Keratinocyte (primary cell): ENCODE data around the gene FBN2. TPM values are rescaled to one million over a fixed set of nuclear protein-coding genes. Genes with fewer than 3 reads are reported as not detected.

Experiments used
- DNase-seq: peaks from one replicate; pipeline ENCODE4 v3.0.0-alpha.2; 2011; ENCODE audit warnings: low read depth, missing footprints, low spot score
- FAIRE-seq: peaks from 2 replicates; lab custom pipeline; 2011; peaks lifted over from hg19 to GRCh38; lab: Jason Lieb, UNC
- H2AFZ ChIP-seq: 2 replicates; pipeline ENCODE4 v1.6.0; 2012; ENCODE audit warnings: low read length, control low read depth, inconsistent platforms; ENCODE audit not compliant: control insufficient read depth
- H3K27ac ChIP-seq: 2 replicates; pipeline ENCODE4 v1.5.1; 2011; ENCODE audit warnings: low read length; ENCODE audit not compliant: control insufficient read depth, insufficient read depth
- H3K27me3 ChIP-seq: 3 replicates; pipeline ENCODE4 v1.6.0; 2011; ENCODE audit warnings: low read length; ENCODE audit not compliant: control insufficient read depth, insufficient read depth; ENCODE audit errors: extremely low read depth
- H3K36me3 ChIP-seq, 2 experiments: 2 replicates in 1 of 2; 3 replicates in 1 of 2; pipeline ENCODE4 v1.5.1; 2011; ENCODE audit warnings: low read length in 2 of 2, mild to moderate bottlenecking in 1 of 2; ENCODE audit not compliant: control insufficient read depth in 2 of 2, insufficient read depth in 2 of 2; ENCODE audit errors: extremely low read depth in 1 of 2
- H3K4me1 ChIP-seq: 3 replicates; pipeline ENCODE4 v1.5.1; 2011; ENCODE audit warnings: low read length; ENCODE audit not compliant: control insufficient read depth, insufficient read depth; ENCODE audit errors: extremely low read depth
- H3K4me2 ChIP-seq: 3 replicates; pipeline ENCODE4 v1.6.0; 2011; ENCODE audit warnings: low read depth, low read length; ENCODE audit not compliant: control insufficient read depth, insufficient read depth; ENCODE audit errors: extremely low read depth
- H3K4me3 ChIP-seq, 3 experiments: fragments of 200-600 bp in 1 of 3; sonication (generic) in 1 of 3; 2 replicates in 2 of 3; 3 replicates in 1 of 3; pipeline ENCODE4 v1.5.1; 2011 to 2016; ENCODE audit warnings: low read length in 3 of 3, mild to moderate bottlenecking in 3 of 3, control low read depth in 2 of 3, inconsistent platforms in 1 of 3, low read depth in 1 of 3, mixed read lengths in 1 of 3, mixed run types in 1 of 3, moderate library complexity in 1 of 3; ENCODE audit not compliant: control insufficient read depth in 2 of 3, insufficient read depth in 2 of 3; ENCODE audit errors: extremely low read depth in 1 of 3
- H3K79me2 ChIP-seq: 2 replicates; pipeline ENCODE4 v1.6.0; 2012; ENCODE audit warnings: low read length; ENCODE audit not compliant: control insufficient read depth, insufficient read depth
- H3K9ac ChIP-seq: 3 replicates; pipeline ENCODE4 v1.6.0; 2011; ENCODE audit warnings: low read length; ENCODE audit not compliant: control insufficient read depth, insufficient read depth; ENCODE audit errors: extremely low read depth
- H3K9me1 ChIP-seq: 3 replicates; pipeline ENCODE4 v1.6.0; 2011; ENCODE audit warnings: low read length; ENCODE audit not compliant: control insufficient read depth, insufficient read depth; ENCODE audit errors: extremely low read depth
- H3K9me3 ChIP-seq: 2 replicates; pipeline ENCODE4 v1.5.1; 2012; ENCODE audit warnings: low read depth, low read length; ENCODE audit not compliant: control insufficient read depth
- H4K20me1 ChIP-seq: 3 replicates; pipeline ENCODE4 v1.6.0; 2011; ENCODE audit warnings: low read length; ENCODE audit not compliant: control insufficient read depth, insufficient read depth; ENCODE audit errors: extremely low read depth
- EZH2 ChIP-seq: IDR thresholded peaks from one replicate; pipeline ENCODE4 v1.6.1; 2012; ENCODE audit warnings: inconsistent platforms, mild to moderate bottlenecking, low read length, moderate library complexity
- dilution Hi-C: fragments of 300-500 bp; cut with MboI; formaldehyde crosslinking; loops from one replicate; pipeline ENCODE4 v1.7.0; 2020; ENCODE audit warnings: low sequenced_read_pairs; ENCODE audit not compliant: extremely low pct_ligation_motif_present
- polyA plus RNA-seq, 5 experiments: library from polyadenylated mRNA; depleted of rRNA in 3 of 5; stranded (reverse) in 3 of 5; stranded (forward) in 1 of 5; unstranded in 1 of 5; fragments of >200 nt; gene quantifications; 1 replicate in 1 of 5; 2 replicates in 3 of 5; 3 replicates in 1 of 5; pipeline versions ENCODE4 v1.2.1 to v1.2.3, GENCODE V29; 2011 to 2012; ENCODE audit warnings: missing spikeins in 2 of 5, low read depth in 1 of 5, low replicate concordance in 1 of 5
- TF ChIP-seq, protein P1 (sequence below), 3 experiments: IDR thresholded peaks in 1 of 3; conservative IDR thresholded peaks in 1 of 3; optimal IDR thresholded peaks in 1 of 3; 2 replicates in 2 of 3; 3 replicates in 1 of 3; pipeline versions ENCODE3 to v1.5.1; 2011; ENCODE audit warnings: low read length in 3 of 3, mild to moderate bottlenecking in 3 of 3, moderate library complexity in 2 of 3, control low read depth in 1 of 3, inconsistent platforms in 1 of 3; ENCODE audit not compliant: insufficient read depth in 2 of 3; ENCODE audit errors: extremely low read depth in 1 of 3

FBN2 gene
- polyA plus RNA-seq, 1 donor (not counting 4 experiments of a cell fraction or from before 2014, with no cell fraction given) = 30.1 TPM

DNA sequence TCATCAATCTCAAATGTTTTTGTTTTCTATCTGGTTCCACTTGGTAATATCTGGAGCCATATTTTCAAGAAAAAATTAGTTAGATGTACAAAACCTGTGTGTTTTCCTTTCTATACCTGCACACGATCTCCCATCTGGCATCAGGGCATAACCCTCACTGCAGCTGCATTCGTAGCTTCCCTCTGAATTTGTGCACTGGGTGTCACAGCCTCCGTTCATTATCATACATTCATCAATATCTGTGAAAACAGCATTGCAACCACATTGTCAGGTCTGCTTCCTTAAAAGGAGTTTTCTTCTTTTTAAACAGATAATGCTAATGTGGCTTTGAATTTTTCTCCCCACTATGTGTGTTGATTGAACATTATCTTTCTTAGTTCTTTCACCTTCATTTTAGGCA, 202.7 kb downstream of the FBN2 start:
- H3K4me3 ChIP-seq = no peak overlapping the region
- no peak overlapping the region for H2AFZ ChIP-seq
- no peak overlapping the region for H3K27ac ChIP-seq
- H3K79me2 ChIP-seq = no peaks in the 10 kb centered on the region
- H3K36me3 ChIP-seq = peaks cover 21 to 27% of the 10 kb centered on the region in 2 experiments
- H3K9me3 ChIP-seq = no peaks in the 10 kb centered on the region
- FAIRE-seq (no peak), DNase-seq (no peak)
- H3K9ac ChIP-seq = no peak overlapping the region
- dilution Hi-C loops = no loop called here
- no peaks in the 10 kb centered on the region for H3K4me1 ChIP-seq
- no peaks in the 10 kb centered on the region for H4K20me1 ChIP-seq
- no peaks in the 10 kb centered on the region for H3K9me1 ChIP-seq
- no peak overlapping the region for H3K4me2 ChIP-seq
- no peaks in the 10 kb centered on the region for H3K27me3 ChIP-seq
- TF ChIP-seq, protein P1, sequence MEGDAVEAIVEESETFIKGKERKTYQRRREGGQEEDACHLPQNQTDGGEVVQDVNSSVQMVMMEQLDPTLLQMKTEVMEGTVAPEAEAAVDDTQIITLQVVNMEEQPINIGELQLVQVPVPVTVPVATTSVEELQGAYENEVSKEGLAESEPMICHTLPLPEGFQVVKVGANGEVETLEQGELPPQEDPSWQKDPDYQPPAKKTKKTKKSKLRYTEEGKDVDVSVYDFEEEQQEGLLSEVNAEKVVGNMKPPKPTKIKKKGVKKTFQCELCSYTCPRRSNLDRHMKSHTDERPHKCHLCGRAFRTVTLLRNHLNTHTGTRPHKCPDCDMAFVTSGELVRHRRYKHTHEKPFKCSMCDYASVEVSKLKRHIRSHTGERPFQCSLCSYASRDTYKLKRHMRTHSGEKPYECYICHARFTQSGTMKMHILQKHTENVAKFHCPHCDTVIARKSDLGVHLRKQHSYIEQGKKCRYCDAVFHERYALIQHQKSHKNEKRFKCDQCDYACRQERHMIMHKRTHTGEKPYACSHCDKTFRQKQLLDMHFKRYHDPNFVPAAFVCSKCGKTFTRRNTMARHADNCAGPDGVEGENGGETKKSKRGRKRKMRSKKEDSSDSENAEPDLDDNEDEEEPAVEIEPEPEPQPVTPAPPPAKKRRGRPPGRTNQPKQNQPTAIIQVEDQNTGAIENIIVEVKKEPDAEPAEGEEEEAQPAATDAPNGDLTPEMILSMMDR (optimal IDR thresholded peaks at IDR 0.05 in 1 of 3, IDR thresholded peaks at IDR 0.05 in 1 of 3, conservative IDR thresholded peaks at IDR 0.05 in 1 of 3; ENCODE audit: extremely low read depth in 1 of 3, insufficient read depth in 2 of 3, low read length in 3 of 3) = no peak
- no peak for TF ChIP-seq EZH2

DNA sequence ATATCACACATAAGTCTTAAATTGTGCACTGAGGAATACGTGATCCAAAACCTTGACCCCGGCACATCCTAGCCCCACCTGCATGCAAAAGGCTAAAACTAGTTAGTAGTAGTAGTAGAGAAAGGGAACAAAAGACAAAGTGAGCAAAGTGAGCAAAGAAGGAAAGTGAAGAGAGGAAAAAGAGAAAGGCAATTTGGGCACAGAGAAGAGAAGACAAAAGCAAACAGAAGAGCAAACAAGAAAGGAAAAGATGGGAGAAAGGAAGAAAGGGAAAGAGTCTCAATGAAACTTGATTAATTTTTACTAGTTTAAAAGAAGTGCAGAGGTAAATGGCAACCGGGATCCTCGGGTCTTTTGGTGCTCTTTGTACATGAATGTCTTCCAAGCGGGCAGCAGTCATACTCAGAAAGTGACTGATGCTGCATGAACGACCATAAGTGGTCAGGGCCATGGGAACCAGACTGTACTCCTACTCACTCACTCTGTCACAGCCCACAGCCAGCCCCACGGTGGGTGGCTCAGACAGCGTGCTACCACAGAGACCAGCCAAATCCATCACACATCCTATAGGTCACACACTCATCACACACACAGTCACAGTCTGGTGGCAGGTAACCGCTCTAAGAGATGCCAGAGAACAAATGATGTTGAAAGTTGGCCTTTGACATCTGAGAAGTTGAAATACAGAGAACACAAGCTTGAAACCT, 203.9 kb downstream of the FBN2 start:
- no peaks in the 10 kb centered on the region for H3K79me2 ChIP-seq

More for the DNA sequence above, 203.9 kb downstream of the FBN2 start:
- Histone ChIP-seq H3K9me1 (no peaks in the 10 kb centered on the region), H3K4me3 (no peak overlapping the region), H2AFZ (no peak overlapping the region), H3K9ac (no peak overlapping the region), H3K36me3 (peaks cover 20 to 27% of the 10 kb centered on the region in 2 experiments), H3K27me3 (no peaks in the 10 kb centered on the region), H3K4me1 (no peaks in the 10 kb centered on the region), H3K9me3 (no peaks in the 10 kb centered on the region), H3K4me2 (no peak overlapping the region), H3K27ac (no peak overlapping the region), H4K20me1 (no peaks in the 10 kb centered on the region)
- DNase-seq = no peak
- TF ChIP-seq EZH2 = no peak
- TF ChIP-seq, protein P1 (optimal IDR thresholded peaks at IDR 0.05 in 1 of 3, IDR thresholded peaks at IDR 0.05 in 1 of 3, conservative IDR thresholded peaks at IDR 0.05 in 1 of 3; ENCODE audit: extremely low read depth in 1 of 3, insufficient read depth in 2 of 3, low read length in 3 of 3) = no peak
- dilution Hi-C loops = no loop called here
- no peak for FAIRE-seq
